Inflammatory macrophage treated with lipopolysaccharide for 4 hours (primary cell): ENCODE results near the gene DMD.

Source experiments
- DNase-seq: peaks from one replicate; pipeline ENCODE4 v3.0.0-alpha.2; 2020

The DMD gene

GRCh38 chrX:33014949-33015348 lies 196.4 kb downstream of the DMD start:
- no peak for DNase-seq

DNA sequence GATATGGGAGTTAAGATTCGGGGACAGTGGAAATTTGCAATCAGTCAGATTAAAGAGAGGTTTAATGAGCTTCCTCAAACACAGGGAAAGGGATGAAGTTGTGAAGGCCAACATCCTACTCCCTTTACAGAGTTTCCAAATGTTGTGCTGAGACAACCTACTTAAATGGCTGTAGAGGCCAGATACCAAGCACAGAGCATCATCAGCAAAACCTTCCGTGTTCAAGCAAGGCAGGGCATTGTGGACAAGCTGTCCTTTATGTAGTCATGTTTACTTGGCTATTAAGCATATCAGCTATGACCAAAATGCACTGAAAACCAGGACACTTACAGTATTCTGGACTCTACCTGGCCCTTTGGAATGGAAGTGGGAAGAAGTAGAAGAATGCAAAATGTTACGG lies 197.3 kb downstream of the DMD start:
- no peak for DNase-seq

- no peak for DNase-seq
Observed at GRCh38 chrX:33001107-33001506, 210.2 kb downstream of the DMD start.

GRCh38 chrX:32998776-32999175 lies 212.6 kb downstream of the DMD start:
- DNase-seq, result no peak

GRCh38 chrX:32995427-32995826 lies 215.9 kb downstream of the DMD start:
- DNase-seq, result no peak

DNA sequence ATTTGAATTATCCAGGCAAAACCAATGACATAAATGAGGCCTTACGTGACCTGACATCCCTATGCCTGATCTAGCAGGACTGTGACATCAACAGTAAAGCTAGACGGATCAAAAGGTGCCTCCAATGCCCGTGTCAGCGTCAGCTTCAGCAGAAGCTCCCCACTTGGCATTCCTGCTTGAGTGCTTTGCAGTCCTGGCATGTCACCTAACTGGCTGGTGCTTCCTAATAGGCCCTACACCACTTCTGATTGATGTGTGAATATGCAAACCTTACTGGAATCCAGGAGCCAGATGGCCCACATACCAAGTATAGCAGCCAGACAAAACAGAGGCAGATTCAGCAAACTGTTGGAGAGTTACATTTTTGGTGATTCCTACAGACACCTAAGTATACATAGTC lies 224.2 kb downstream of the DMD start:
- DNase-seq, result no peak

DNA sequence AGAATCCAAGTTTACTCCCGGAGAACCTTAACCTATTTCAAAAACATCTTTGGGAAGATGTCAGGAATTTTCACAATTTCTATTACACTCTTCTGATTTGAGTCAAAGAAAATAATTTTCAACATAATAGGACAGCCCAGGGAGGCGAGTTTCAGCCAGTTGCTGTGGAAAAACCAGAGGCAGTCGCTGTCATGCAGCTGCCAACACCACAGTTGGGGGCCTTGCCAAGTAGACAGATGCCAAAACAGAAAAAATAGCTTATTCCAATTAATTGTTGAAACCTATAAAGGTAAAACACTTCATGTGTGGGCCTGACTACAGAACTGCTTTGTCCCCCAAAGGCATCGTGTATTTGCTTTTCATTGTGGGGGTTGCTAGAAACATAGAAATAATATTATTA lies 225.8 kb downstream of the DMD start:
- DNase-seq, result no peak

DNA sequence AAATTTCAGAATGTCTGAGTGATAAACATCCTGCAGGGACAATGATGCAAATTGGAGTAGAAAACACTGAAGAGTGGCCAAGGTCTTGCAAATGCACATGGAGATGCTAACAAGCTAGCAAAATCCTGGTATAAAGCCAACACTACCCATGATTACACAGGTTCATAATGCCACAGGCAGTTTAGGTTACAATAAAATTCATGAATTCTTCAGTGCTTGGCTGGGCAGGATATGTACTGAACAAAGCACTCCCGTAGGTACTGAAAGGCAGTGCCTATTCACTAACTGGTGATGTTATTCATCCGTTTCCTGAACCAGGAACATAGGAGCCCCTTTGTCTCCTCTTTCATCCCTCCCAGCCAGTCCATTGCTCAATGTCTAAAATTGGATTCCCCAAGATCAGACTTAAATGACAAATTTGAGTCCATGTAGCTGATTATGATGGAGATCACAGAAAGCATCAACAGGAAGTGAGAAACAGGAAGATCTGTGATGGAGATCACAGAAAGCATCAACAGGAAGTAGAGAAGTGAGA lies 244.5 kb downstream of the DMD start:
- DNase-seq, result no peak

DNA sequence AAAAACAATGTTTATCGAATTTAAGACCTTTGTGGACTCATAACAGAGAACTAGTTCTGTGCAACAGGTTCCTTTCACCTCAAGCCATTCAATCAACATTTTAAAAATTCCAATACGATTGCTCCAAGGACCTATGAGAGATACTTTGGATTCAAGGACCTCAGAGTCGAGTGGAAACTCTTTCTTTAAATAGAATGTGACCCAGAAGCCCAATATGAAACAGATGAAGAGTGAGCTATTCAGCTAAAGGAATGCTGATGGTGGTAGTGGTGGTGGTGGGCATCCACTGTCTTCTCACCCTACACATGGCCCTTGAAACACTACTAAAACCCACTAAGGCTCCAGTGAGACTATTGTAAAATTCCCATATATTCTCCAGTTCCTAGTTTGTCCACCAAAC lies 257.2 kb downstream of the DMD start:
- no peak for DNase-seq

DNA sequence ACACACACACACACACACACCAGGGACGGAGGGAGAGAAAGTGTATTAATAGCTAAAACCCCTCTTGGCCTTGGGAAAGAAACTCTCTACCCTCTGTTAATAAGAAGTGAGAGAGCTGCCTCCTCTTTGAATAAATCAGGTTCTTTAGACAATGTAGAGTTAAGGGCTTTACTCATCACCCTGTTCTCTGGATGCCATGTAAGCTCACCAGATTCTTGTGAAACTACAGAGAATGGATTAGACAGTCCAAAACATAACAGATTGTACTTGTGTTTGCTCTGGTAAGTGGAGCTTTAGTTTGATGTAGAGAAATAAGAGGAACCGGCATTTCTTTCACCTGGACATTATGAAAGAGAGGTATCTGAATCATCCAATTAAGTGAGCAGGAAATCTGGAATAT lies 263.2 kb downstream of the DMD start:
- DNase-seq, result no peak

GRCh38 chrX:32937043-32937442 lies 274.3 kb downstream of the DMD start:
- no peak for DNase-seq

DNA sequence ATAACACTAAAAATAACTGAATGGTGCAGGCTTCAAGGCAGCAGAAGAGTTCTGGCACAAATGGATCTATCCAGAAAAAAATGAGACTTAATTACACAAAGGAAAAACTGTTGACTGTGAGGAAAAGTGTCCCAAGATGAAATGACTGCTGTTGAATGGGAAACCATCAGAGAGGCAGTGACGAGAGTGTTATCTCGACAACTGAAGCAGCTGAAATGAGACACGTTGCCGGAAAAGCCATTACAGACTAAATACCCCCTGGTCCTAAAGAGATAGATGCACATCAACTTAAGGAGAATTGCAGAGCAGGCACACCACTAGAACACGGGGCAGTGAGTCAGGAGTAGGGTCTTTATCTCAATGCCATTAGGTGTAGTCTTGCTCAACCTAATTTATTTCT lies 277.8 kb downstream of the DMD start:
- DNase-seq, result no peak

DNA sequence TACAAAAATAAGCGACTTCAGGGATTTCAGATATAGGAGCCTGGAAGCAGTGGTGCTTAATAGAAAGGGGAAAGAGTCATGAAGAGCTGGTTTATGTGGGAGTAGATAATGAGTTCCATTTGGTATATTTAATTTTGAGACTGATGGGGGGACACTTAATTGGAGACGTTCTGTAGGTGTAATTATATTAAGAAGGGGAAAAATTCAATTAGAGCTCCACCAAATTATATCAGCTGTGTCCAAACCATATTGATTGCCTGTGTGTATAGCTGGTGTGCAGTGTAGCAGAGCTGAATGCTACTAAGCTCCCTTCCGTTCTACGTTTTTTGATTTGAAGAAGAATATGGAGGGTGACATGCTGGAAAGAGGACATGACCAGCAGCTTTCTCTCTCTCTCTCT lies 282.3 kb downstream of the DMD start:
- no peak for DNase-seq

DNA sequence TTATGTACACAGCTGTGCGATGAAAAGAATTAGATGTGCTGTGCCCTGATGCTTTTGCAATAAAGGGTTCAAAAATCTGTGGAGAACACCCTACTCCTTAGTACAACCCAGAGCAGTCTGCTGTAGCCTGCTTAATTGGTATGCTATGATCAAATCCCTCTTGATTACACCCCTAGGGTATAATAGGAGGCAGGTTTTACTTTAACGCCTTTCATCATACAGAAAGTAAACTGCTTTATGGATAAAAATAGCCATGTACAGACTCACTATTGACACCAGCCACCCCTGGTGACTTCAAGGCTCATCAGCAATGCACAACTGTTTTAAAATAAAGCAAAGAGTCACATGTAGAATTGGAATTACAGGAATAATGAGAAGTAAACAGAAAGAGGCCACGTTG lies 315.3 kb downstream of the DMD start:
- no peak for DNase-seq

DNA sequence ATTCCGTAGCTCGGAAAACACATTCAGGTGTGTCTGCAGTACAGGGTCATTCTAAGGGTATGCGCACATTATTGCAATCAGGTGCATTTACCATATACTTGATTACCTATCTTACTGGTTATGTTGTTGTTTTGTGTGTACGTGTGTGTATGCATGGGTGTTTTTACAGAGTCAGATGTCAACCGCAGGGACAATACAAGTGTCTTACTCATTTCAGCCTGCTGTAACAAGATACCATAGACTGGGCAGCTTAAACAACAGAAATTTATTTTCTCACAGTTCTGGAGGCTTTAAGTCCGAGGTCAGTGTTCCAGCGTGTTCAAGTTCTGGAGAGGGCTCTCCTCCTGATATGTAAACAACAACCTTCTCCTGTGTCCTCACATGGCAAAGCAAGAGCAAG lies 316.7 kb downstream of the DMD start:
- DNase-seq, result no peak

DNA sequence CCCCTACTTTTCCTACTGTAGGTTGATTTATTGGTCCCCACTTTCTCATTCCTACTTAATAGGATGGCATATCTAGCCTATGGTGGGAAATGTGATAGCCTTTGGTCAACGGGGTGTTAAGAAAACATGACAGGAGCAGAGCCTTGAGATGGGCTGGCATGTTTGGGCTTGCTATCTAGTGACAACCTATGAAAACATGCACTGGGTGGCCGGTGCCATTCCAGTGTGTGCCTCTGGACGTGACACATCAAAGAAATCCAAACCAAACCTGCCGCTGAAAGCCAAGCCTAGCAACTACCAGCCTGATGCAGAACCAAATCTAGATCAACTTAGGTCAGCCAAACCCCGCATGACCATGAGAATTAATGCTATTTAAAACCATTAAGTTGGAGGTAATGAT lies 317.6 kb downstream of the DMD start:
- no peak for DNase-seq

DNA sequence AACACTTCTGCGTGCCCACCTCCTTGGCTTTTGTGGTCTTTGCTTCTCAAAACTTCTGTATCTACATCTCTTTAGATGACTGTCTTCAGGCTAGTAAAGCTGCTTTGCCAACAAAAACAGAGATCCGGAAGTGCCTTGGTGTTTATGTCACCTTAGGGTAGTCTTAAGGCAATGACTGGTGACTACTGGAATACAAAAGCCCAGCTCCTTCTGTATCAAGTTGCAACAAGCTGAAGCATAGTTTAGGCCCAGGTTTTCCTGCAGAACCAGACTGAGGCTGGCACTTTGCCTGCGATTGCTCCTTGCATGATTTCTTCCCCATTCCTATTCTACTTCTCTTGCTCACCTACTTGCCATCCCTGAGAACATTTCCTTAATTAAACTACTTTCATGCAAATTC lies 333.8 kb downstream of the DMD start:
- DNase-seq, result no peak

DNA sequence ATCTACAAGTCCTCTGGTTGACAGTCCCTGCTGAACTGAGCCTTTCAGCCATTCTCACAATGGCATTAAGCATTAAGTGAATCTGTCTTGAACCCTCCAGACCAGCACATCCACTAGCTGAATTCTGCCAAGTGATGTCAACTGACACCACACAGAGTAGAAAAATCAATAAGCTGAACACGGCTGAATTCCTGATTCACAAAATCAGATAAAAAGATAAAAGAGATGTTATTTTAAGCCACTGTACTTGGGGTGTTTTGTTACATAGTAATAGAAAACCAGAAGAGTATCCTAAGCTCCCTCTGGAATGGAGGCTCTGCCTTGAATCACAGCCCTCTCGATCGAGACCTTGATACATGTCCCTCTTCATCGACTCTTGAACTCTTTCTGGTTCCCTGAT lies 336.5 kb downstream of the DMD start:
- no peak for DNase-seq

DNA sequence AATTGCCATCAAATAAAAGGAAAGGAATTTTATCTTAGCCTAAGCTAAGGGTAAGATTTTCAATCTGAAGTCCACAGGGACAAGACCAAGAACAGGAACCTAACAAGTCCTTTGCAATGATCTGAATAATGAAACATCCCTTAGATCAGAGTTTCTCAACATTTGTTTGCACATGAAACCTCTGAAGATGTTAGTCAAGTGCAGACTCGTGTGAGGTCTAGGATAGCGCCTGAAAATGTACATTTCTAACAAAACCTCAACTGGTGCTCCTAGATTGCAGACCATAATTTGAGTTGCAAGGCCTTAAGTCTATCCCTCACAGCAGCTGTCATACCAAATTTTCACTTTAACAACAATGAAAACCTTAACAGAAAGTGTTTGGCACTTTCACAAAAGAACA lies 337.6 kb downstream of the DMD start:
- no peak for DNase-seq

DNA sequence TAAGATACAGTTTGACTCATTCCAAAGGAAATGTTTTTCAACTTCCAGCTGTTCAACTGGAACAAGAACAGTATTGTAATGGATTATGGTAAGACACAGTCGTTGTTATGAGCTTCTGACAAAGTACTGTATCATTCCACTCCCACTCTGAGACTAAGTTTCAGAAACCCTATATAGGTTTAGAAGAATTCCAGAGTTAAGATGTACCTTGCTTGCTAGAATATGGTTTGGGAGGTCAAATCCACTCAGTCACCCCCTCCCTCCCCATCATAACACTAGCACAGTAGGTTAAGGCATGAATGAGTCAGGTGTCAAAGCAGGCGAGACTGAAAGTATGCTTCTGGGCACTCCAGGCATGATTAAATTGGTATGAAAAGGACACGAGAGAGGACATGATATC lies 339.7 kb downstream of the DMD start:
- DNase-seq, result no peak

- DNase-seq, result no peak
Observed at GRCh38 chrX:32868524-32868895, 342.8 kb downstream of the DMD start.

GRCh38 chrX:32867781-32868523 lies 343.4 kb downstream of the DMD start:
- DNase-seq, result no peak

GRCh38 chrX:32852203-32852602 lies 359.1 kb downstream of the DMD start:
- no peak for DNase-seq

DNA sequence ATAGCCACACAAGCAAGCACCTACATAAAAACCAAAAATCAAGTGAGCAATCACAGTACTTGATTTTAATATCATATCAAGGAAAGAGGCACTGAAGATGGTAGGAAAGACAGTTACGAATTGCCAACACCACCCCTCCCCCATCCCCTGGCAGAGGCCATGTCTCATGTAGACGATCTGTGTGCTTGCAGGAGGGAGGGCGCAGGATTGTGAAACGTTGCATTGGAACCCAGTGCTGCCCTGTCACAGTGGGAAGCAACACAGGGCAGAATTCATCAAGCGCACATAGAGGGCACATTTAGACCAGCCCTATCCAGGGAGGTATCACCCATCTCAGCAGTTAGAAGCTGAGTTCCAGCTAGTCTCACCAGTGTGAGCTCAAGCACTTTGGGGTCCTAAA lies 359.8 kb downstream of the DMD start:
- DNase-seq, result no peak

- no peak for DNase-seq
Observed at GRCh38 chrX:32847921-32848320, 363.4 kb downstream of the DMD start.
